GM21390 (cell line): Measurements from ENCODE around the gene TOMM5.

Source experiments
- ATAC-seq: cut with Tn5 transposase; IDR thresholded peaks from one replicate; pipeline ENCODE4 v1.9.1; 2021; ENCODE audit not compliant: unreplicated experiment

The TOMM5 gene

GRCh38 chr9:37563806-37564513, 28.4 kb downstream of the TOMM5 start:
- no peak for ATAC-seq

GRCh38 chr9:37562826-37563225, 29.6 kb downstream of the TOMM5 start:
- ATAC-seq: no peak

GRCh38 chr9:37561682-37562081, 30.7 kb downstream of the TOMM5 start:
- no peak for ATAC-seq

- no peak for ATAC-seq
Measured at GRCh38 chr9:37559855-37560592, 32.4 kb downstream of the TOMM5 start.

GRCh38 chr9:37559125-37559524, 33.3 kb downstream of the TOMM5 start:
- no peak for ATAC-seq

GRCh38 chr9:37555786-37556185, 36.6 kb downstream of the TOMM5 start:
- no peak for ATAC-seq

GRCh38 chr9:37554318-37554717, 38.1 kb downstream of the TOMM5 start:
- ATAC-seq: no peak

- ATAC-seq: no peak
Measured at GRCh38 chr9:37551888-37552287, 40.5 kb downstream of the TOMM5 start.

GRCh38 chr9:37551468-37551867, 40.9 kb downstream of the TOMM5 start:
- no peak for ATAC-seq

GRCh38 chr9:37550781-37551180, 41.6 kb downstream of the TOMM5 start:
- no peak for ATAC-seq

GRCh38 chr9:37549527-37549926, 42.9 kb downstream of the TOMM5 start:
- ATAC-seq: no peak

GRCh38 chr9:37547328-37547878, 45.0 kb downstream of the TOMM5 start:
- no peak for ATAC-seq

- no peak for ATAC-seq
Measured at GRCh38 chr9:37543468-37543867, 48.9 kb downstream of the TOMM5 start.

GRCh38 chr9:37542895-37543294, 49.5 kb downstream of the TOMM5 start:
- no peak for ATAC-seq

- ATAC-seq: no peak
Measured at GRCh38 chr9:37542488-37542887, 49.9 kb downstream of the TOMM5 start.

GRCh38 chr9:37541465-37541864, 50.9 kb downstream of the TOMM5 start:
- ATAC-seq: no peak

- no peak for ATAC-seq
Measured at GRCh38 chr9:37540634-37541033, 51.8 kb downstream of the TOMM5 start.

GRCh38 chr9:37539634-37540033, 52.8 kb downstream of the TOMM5 start:
- no peak for ATAC-seq
